Uterus (tissue), 2 donors: ENCODE measurements around the gene CFAP74.

Source experiments
- CTCF ChIP-seq, 4 experiments: fragments of 200-600 bp in 2 of 4; fragments of 450-650 bp in 2 of 4; sonication (generic) in 2 of 4; IDR thresholded peaks; one replicate each; pipeline ENCODE4 v1.5.1; 2016 to 2019; ENCODE audit warnings: antibody characterized with exemption in 4 of 4, mild to moderate bottlenecking in 2 of 4, moderate library complexity in 1 of 4
- POLR2A ChIP-seq, 2 donors: fragments of 450-650 bp; IDR thresholded peaks; one replicate each; pipeline ENCODE4 v1.6.1; 2016; ENCODE audit warnings: antibody characterized with exemption in 2 of 2, mild to moderate bottlenecking in 1 of 2, moderate library complexity in 1 of 2

- TF ChIP-seq CTCF (IDR thresholded peaks at IDR 0.05) (no peak), POLR2A (IDR thresholded peaks at IDR 0.05) (no peak)
Observed at GRCh38 chr1:1954831-1955441, 48.6 kb downstream of the CFAP74 start.
